GM23338 (cell line): ENCODE measurements around the gene PPBP. TPM values are rescaled to one million over a fixed set of nuclear protein-coding genes. Genes with fewer than 3 reads are reported as not detected.

ENCODE experiments used
- ATAC-seq: fragments of 200-7000 bp; cut with Tn5 transposase; 3 replicates; pipeline ENCODE4 v1.9.1; 2020
- DNase-seq: peaks from one replicate; pipeline ENCODE4 v3.0.0-alpha.2; 2015; ENCODE audit warnings: low spot score
- H2AFZ ChIP-seq: fragments of 200-600 bp; sonication (generic); 2 replicates; pipeline ENCODE4 v1.8.0; 2016; ENCODE audit warnings: antibody characterized with exemption, mild to moderate bottlenecking, moderate library complexity
- H3F3A ChIP-seq: fragments of 200-600 bp; sonication (generic); replicated peaks from 2 replicates; pipeline ENCODE4 v1.8.0; 2017; ENCODE audit warnings: antibody characterized with exemption, mixed run types, low read depth
- H3K27ac ChIP-seq: fragments of 200-600 bp; sonication (generic); 2 replicates; pipeline ENCODE4 v1.6.1; 2016; ENCODE audit warnings: low read depth
- H3K27me3 ChIP-seq: fragments of 200-600 bp; sonication (generic); 2 replicates; pipeline ENCODE4 v1.8.0; 2016; ENCODE audit warnings: mild to moderate bottlenecking, mixed run types, moderate library complexity; ENCODE audit not compliant: insufficient read depth
- H3K36me3 ChIP-seq: fragments of 200-600 bp; sonication (generic); 2 replicates; pipeline ENCODE4 v1.8.0; 2016; ENCODE audit warnings: mild to moderate bottlenecking; ENCODE audit not compliant: insufficient read depth
- H3K4me1 ChIP-seq: fragments of 200-600 bp; sonication (generic); 2 replicates; pipeline ENCODE4 v1.8.0; 2016; ENCODE audit warnings: mild to moderate bottlenecking, moderate library complexity; ENCODE audit not compliant: insufficient read depth
- H3K4me2 ChIP-seq: fragments of 200-600 bp; sonication (generic); 2 replicates; pipeline ENCODE4 v1.7.1; 2017; ENCODE audit warnings: mixed run types
- H3K4me3 ChIP-seq: fragments of 200-600 bp; sonication (generic); 2 replicates; pipeline ENCODE4 v1.6.1; 2016; ENCODE audit warnings: mixed run types
- H3K79me2 ChIP-seq: fragments of 200-600 bp; sonication (generic); replicated peaks from 2 replicates; pipeline ENCODE4 v1.8.0; 2017; ENCODE audit warnings: mild to moderate bottlenecking; ENCODE audit not compliant: insufficient read depth
- H3K9me2 ChIP-seq: fragments of 200-600 bp; sonication (generic); 2 replicates; pipeline ENCODE4 v1.8.0; 2017; ENCODE audit not compliant: insufficient read depth
- H4K20me1 ChIP-seq: fragments of 200-600 bp; sonication (generic); replicated peaks from 2 replicates; pipeline ENCODE4 v1.8.0; 2017; ENCODE audit warnings: mild to moderate bottlenecking; ENCODE audit not compliant: insufficient read depth
- H3K27ac Mint-ChIP-seq: 2 replicates; pipeline ENCODE4 v1.8.0; 2020; ENCODE audit warnings: inconsistent platforms, mild to moderate bottlenecking, moderate library complexity, mixed read lengths
- H3K27me3 Mint-ChIP-seq: 3 replicates; pipeline ENCODE4 v1.8.0; 2022; ENCODE audit warnings: low read depth, mild to moderate bottlenecking, moderate library complexity, mixed read lengths, inconsistent platforms; ENCODE audit not compliant: insufficient read depth, poor library complexity
- H3K36me3 Mint-ChIP-seq: 3 replicates; pipeline ENCODE4 v1.8.0; 2021; ENCODE audit warnings: low read depth, mild to moderate bottlenecking, inconsistent platforms, moderate library complexity, mixed read lengths
- H3K4me1 Mint-ChIP-seq: 3 replicates; pipeline ENCODE4 v1.8.0; 2020; ENCODE audit warnings: mild to moderate bottlenecking, inconsistent platforms, mixed read lengths
- H3K4me3 Mint-ChIP-seq: 3 replicates; pipeline ENCODE4 v1.8.0; 2021; ENCODE audit warnings: moderate library complexity, mild to moderate bottlenecking, inconsistent platforms, mixed read lengths
- H3K9me3 Mint-ChIP-seq: 3 replicates; pipeline ENCODE4 v1.8.0; 2020; ENCODE audit warnings: moderate library complexity, mild to moderate bottlenecking, inconsistent platforms, mixed read lengths
- CREB1 ChIP-seq: fragments of 250-450 bp; sonication (Bioruptor Pico); IDR thresholded peaks from 2 replicates; pipeline ENCODE4 v1.5.0; 2020; ENCODE audit warnings: low read depth, mild to moderate bottlenecking, moderate library complexity
- ETS1 ChIP-seq: IDR thresholded peaks from 2 replicates; pipeline ENCODE4 v1.6.1; 2016; ENCODE audit warnings: antibody characterized with exemption
- EZH2 ChIP-seq: fragments of 200-600 bp; sonication (generic); IDR thresholded peaks from one replicate; pipeline ENCODE4 v1.8.0; 2017; ENCODE audit warnings: antibody characterized with exemption, mild to moderate bottlenecking, low read depth; ENCODE audit not compliant: unreplicated experiment
- EZH2phosphoT487 ChIP-seq: fragments of 200-600 bp; sonication (generic); IDR thresholded peaks from one replicate; pipeline ENCODE4 v1.8.1; 2018; ENCODE audit warnings: antibody characterized with exemption; ENCODE audit not compliant: unreplicated experiment
- JUNB ChIP-seq: IDR thresholded peaks from one replicate; pipeline ENCODE4 v1.6.1; 2016; ENCODE audit warnings: antibody characterized with exemption; ENCODE audit not compliant: unreplicated experiment
- NANOG ChIP-seq: IDR thresholded peaks from 2 replicates; pipeline ENCODE4 v1.6.1; 2016; ENCODE audit warnings: antibody characterized with exemption, borderline replicate concordance
- POLR2AphosphoS5 ChIP-seq: IDR thresholded peaks from 2 replicates; pipeline ENCODE4 v1.6.1; 2016; ENCODE audit warnings: antibody characterized with exemption, low read depth
- STAT1 ChIP-seq: IDR thresholded peaks from one replicate; pipeline ENCODE4 v1.6.1; 2016; ENCODE audit warnings: antibody characterized with exemption; ENCODE audit not compliant: unreplicated experiment
- ZNF114 ChIP-seq: fragments of 250-450 bp; sonication (Bioruptor Pico); IDR thresholded peaks from 2 replicates; pipeline ENCODE4 v1.5.0; 2020; ENCODE audit warnings: mild to moderate bottlenecking, moderate library complexity
- ZNF331 ChIP-seq: fragments of 250-450 bp; sonication (Bioruptor Pico); IDR thresholded peaks from 2 replicates; pipeline ENCODE4 v1.5.0; 2020; ENCODE audit warnings: low read depth, mild to moderate bottlenecking, moderate library complexity
- polyA plus RNA-seq: library from polyadenylated mRNA; unstranded; fragments of >200 nt; fragmentation: Nextera tagmentation; extraction: Ambion mirVana; gene quantifications from 2 replicates; pipeline ENCODE4 v1.2.1, GENCODE V29; 2016
- total RNA-seq: library from RNA; depleted of rRNA; stranded (reverse); fragments of >200 nt; shearing (Covaris generic); gene quantifications from 2 replicates; pipeline ENCODE4 v1.2.3, GENCODE V29; 2014
- TF ChIP-seq, protein P1 (sequence below): fragments of 250-450 bp; sonication (Bioruptor Pico); IDR thresholded peaks from 2 replicates; pipeline ENCODE4 v1.5.0; 2020; ENCODE audit warnings: mild to moderate bottlenecking, moderate library complexity
- TF ChIP-seq, protein P2 (sequence below), 2 experiments: fragments of 200-600 bp in 1 of 2; sonication (generic) in 1 of 2; conservative IDR thresholded peaks; 2 replicates each; pipeline versions ENCODE4 v1.5.1 to v1.6.1; 2016 to 2017; ENCODE audit warnings: antibody characterized with exemption in 2 of 2, low read depth in 2 of 2, mild to moderate bottlenecking in 2 of 2, moderate library complexity in 1 of 2

The PPBP gene
- total and polyA plus RNA-seq, 2 experiments from 2014 or later: 0.35 to 0.50 TPM

DNA sequence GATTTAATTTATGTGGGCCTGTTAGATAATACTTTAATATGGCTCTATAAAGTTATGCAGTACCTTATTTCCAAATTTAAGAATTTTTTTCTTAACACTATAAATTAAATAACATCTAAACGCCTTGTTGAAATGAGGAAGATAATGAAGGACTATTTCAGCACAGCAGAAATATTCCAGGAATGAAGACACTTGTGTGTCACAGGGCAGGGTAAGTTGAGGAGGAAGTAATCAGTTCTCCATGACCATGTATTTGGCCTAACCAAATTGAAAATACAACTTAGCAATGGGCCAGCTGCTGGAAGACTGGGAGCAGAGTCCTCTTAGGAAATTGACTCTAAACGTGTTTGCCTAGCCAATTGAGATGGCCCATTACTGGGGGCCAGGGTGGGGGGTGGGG lies 33.6 kb upstream of the PPBP start:
- Mint-ChIP-seq H3K27me3 (peaks cover 2% of the 10 kb centered on the region), H3K36me3 (no peaks in the 10 kb centered on the region; the same call in 2 of the 3 replicates), H3K4me1 (peaks cover 10% of the 10 kb centered on the region; the same call in 2 of the 3 replicates), H3K27ac (no peak overlapping the region), H3K4me3 (no peak overlapping the region), H3K9me3 (no peaks in the 10 kb centered on the region)
- H3K27ac ChIP-seq: no peak overlapping the region
- H3K9me2 ChIP-seq: no peaks in the 10 kb centered on the region
- H3K4me2 ChIP-seq: no peak overlapping the region
- TF ChIP-seq NANOG (no peak), JUNB (no peak), ZNF114 (CRISPR knock-in tag) (no peak), POLR2AphosphoS5 (no peak), ETS1 (no peak), STAT1 (no peak), EZH2 (no peak), EZH2phosphoT487 (no peak), ZNF331 (CRISPR knock-in tag) (no peak), CREB1 (no peak)
- TF ChIP-seq, protein P1, sequence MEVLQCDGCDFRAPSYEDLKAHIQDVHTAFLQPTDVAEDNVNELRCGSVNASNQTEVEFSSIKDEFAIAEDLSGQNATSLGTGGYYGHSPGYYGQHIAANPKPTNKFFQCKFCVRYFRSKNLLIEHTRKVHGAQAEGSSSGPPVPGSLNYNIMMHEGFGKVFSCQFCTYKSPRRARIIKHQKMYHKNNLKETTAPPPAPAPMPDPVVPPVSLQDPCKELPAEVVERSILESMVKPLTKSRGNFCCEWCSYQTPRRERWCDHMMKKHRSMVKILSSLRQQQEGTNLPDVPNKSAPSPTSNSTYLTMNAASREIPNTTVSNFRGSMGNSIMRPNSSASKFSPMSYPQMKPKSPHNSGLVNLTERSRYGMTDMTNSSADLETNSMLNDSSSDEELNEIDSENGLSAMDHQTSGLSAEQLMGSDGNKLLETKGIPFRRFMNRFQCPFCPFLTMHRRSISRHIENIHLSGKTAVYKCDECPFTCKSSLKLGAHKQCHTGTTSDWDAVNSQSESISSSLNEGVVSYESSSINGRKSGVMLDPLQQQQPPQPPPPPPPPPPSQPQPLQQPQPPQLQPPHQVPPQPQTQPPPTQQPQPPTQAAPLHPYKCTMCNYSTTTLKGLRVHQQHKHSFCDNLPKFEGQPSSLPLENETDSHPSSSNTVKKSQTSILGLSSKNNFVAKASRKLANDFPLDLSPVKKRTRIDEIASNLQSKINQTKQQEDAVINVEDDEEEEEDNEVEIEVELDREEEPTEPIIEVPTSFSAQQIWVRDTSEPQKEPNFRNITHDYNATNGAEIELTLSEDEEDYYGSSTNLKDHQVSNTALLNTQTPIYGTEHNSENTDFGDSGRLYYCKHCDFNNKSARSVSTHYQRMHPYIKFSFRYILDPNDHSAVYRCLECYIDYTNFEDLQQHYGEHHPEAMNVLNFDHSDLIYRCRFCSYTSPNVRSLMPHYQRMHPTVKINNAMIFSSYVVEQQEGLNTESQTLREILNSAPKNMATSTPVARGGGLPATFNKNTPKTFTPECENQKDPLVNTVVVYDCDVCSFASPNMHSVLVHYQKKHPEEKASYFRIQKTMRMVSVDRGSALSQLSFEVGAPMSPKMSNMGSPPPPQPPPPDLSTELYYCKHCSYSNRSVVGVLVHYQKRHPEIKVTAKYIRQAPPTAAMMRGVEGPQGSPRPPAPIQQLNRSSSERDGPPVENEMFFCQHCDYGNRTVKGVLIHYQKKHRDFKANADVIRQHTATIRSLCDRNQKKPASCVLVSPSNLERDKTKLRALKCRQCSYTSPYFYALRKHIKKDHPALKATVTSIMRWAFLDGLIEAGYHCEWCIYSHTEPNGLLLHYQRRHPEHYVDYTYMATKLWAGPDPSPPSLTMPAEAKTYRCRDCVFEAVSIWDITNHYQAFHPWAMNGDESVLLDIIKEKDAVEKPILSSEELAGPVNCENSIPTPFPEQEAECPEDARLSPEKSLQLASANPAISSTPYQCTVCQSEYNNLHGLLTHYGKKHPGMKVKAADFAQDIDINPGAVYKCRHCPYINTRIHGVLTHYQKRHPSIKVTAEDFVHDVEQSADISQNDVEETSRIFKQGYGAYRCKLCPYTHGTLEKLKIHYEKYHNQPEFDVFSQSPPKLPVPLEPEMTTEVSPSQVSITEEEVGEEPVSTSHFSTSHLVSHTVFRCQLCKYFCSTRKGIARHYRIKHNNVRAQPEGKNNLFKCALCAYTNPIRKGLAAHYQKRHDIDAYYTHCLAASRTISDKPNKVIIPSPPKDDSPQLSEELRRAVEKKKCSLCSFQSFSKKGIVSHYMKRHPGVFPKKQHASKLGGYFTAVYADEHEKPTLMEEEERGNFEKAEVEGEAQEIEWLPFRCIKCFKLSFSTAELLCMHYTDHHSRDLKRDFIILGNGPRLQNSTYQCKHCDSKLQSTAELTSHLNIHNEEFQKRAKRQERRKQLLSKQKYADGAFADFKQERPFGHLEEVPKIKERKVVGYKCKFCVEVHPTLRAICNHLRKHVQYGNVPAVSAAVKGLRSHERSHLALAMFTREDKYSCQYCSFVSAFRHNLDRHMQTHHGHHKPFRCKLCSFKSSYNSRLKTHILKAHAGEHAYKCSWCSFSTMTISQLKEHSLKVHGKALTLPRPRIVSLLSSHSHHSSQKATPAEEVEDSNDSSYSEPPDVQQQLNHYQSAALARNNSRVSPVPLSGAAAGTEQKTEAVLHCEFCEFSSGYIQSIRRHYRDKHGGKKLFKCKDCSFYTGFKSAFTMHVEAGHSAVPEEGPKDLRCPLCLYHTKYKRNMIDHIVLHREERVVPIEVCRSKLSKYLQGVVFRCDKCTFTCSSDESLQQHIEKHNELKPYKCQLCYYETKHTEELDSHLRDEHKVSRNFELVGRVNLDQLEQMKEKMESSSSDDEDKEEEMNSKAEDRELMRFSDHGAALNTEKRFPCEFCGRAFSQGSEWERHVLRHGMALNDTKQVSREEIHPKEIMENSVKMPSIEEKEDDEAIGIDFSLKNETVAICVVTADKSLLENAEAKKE: no peak
- TF ChIP-seq, protein P2, sequence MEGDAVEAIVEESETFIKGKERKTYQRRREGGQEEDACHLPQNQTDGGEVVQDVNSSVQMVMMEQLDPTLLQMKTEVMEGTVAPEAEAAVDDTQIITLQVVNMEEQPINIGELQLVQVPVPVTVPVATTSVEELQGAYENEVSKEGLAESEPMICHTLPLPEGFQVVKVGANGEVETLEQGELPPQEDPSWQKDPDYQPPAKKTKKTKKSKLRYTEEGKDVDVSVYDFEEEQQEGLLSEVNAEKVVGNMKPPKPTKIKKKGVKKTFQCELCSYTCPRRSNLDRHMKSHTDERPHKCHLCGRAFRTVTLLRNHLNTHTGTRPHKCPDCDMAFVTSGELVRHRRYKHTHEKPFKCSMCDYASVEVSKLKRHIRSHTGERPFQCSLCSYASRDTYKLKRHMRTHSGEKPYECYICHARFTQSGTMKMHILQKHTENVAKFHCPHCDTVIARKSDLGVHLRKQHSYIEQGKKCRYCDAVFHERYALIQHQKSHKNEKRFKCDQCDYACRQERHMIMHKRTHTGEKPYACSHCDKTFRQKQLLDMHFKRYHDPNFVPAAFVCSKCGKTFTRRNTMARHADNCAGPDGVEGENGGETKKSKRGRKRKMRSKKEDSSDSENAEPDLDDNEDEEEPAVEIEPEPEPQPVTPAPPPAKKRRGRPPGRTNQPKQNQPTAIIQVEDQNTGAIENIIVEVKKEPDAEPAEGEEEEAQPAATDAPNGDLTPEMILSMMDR (conservative IDR thresholded peaks at IDR 0.05; ENCODE audit: low read depth in 2 of 2): no peak
- H3K27me3 ChIP-seq: no peaks in the 10 kb centered on the region
- DNase-seq (no peak), ATAC-seq (no peak)
- peaks cover 3% of the 10 kb centered on the region; the same call in 1 of the 2 replicates for H3F3A ChIP-seq
- no peaks in the 10 kb centered on the region for H3K79me2 ChIP-seq
- no peaks in the 10 kb centered on the region for H3K36me3 ChIP-seq
- H4K20me1 ChIP-seq: no peaks in the 10 kb centered on the region
- no peak overlapping the region for H2AFZ ChIP-seq
- peaks cover 8% of the 10 kb centered on the region for H3K4me1 ChIP-seq
- no peak overlapping the region for H3K4me3 ChIP-seq
